Subcutaneous adipose tissue (tissue), 4 donors: ENCODE data around the gene WDR89. TPM values are rescaled to one million over a fixed set of nuclear protein-coding genes. Genes with fewer than 3 reads are reported as not detected.

ENCODE experiments used
- total RNA-seq, 4 donors: library from RNA; depleted of rRNA; stranded (reverse); fragments of >200 nt; gene quantifications; one replicate each; pipeline ENCODE4 v1.1.0, GENCODE V29; 2016
- TF ChIP-seq, protein P1 (sequence below): fragments of 450-650 bp; IDR thresholded peaks from one replicate; pipeline ENCODE4 v1.5.1; 2016; ENCODE audit warnings: low read depth, mild to moderate bottlenecking, control low read depth, antibody characterized with exemption, moderate library complexity

WDR89 gene
- total RNA-seq, 4 donors from 2014 or later, result 4.1 to 12.4 (median 5.8) TPM

DNA sequence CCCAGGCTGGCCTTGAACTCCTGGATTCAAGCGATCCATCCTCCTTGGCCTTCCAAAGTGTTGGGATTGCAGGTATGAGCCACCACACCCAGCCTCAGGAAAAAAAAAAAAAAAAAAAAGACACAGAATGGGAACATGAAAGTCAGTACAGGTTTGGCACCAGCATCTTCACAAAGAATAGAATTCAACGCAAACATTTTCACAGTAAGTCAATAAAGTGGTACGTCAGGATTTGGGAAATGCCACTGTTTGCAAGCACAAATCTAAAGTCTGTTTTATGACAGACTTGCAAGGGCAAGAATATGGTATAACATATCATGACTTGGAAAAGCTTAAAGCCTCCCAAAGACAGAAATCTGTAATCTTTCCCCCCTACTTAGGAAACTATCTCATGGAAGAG is 34.9 kb upstream of the WDR89 start:
- TF ChIP-seq, protein P1, sequence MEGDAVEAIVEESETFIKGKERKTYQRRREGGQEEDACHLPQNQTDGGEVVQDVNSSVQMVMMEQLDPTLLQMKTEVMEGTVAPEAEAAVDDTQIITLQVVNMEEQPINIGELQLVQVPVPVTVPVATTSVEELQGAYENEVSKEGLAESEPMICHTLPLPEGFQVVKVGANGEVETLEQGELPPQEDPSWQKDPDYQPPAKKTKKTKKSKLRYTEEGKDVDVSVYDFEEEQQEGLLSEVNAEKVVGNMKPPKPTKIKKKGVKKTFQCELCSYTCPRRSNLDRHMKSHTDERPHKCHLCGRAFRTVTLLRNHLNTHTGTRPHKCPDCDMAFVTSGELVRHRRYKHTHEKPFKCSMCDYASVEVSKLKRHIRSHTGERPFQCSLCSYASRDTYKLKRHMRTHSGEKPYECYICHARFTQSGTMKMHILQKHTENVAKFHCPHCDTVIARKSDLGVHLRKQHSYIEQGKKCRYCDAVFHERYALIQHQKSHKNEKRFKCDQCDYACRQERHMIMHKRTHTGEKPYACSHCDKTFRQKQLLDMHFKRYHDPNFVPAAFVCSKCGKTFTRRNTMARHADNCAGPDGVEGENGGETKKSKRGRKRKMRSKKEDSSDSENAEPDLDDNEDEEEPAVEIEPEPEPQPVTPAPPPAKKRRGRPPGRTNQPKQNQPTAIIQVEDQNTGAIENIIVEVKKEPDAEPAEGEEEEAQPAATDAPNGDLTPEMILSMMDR, result no peak

DNA sequence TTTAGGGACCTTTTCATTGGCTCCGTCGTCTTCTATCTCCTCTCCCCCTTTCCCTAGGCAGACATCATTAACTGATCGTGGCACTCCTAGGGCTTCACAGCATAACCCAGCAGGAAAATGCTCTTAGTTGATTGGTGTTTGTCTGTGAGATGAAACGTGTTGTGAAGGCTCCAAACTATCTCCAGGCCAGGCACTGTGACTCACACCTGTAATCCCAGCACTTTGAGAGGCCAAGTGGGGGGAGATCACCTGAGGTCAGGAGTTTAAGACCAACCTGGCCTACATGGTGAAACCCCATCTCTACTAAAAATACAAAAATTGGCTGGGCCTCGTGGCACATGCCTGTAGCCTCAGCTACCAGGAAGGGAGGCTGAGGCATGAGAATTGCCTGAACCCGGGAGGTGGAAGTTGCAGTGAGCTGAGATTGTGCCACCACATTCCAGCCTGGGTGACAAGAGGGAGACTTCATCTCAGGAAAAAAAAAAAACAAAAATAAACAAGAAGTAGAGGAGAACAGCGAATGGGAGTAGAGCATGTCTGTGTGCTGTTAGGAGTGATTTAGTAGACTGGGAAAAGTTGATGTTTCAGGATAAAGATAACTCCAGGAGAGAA is 32.3 kb upstream of the WDR89 start:
- TF ChIP-seq, protein P1, result no peak

DNA sequence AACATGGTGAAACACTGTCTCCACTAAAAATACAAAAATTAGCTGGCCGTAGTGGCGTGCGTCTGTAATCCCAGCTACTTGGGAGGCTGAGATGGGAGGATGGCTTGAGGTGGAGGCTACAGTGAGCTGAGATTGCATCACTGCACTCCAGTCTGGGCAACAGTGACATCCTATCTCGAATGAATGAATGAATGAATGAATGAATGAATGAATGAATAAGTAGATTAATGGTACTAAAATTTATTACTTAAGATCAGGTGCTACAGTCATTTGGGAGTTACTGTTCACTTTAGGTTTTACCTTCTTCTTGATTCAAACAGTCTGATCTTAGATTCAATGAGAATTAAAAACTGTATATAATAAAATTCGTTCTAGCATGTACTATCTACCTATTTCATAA is 31.6 kb upstream of the WDR89 start:
- TF ChIP-seq, protein P1, result no peak

DNA sequence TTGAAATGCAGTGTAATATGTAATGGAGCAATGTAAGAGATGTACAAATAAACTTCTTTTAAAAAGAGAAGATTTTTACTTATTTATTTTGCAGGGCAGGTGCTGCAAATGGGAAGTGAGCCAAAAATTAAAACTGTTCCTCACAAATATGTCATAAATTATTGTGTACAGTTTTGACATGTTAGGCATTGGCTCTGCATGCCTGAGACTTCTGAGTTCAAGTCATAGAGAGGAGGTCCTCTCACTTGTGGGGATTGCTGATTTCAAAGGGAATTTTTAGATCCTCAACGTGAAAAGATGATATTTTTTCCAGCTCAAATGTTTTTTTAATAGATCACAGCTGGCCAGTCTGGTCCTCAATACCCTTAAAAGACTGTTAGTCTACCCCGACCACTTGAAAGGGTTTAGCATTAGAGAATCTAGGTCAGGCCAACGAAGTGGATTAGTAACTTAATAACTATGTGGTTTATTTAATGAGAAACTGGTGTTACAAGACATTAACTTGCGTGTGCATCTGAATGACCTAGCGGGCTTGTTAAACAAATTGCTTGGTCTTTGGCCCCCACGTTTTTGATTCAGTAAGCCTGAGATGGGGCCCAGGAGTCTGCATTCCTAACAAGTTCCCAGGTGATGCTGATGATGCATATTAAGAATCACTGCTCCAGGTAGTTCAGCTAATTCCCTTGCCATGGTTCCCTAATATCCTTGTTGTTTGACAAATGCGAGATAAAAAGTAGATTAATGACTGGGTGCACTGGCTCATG is 30.9 kb upstream of the WDR89 start:
- TF ChIP-seq, protein P1, result no peak

DNA sequence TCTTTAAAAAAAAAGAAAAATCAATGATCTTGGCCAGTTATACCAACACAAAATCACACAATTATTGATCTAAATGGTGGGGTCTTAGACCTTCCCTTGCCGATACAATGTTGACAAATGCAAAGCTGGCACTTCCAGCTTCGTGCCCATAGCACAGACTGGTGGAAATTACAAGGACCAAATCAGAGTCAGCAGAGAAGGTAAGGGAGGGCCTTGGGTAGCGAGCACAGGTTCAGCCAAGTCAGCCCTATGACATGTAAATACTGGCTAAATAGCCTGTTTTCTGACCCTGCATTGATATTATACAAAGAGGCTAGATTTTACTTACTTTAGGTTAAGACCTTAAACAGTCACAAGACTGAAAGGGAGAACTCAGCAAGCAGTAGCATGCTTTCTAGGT is 30.3 kb upstream of the WDR89 start:
- TF ChIP-seq, protein P1, result no peak

DNA sequence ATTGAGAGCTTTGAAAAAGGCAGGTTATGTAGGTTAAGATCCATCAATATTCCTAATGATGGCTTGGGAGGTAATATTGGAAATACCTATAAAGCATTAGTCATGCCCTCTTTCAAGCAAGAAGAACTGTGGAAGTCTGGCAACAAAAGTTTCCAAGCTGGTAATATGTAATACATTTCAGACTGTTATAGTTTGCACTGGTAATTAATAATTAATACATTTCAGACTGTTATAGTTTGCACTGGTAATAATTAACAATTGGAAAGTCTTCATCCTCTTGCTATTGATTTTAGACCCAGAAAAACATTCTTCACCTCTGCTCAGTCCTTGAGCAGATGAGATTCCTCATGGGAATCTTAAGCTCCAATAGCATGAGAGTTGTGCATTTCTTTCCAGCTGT is 29.0 kb upstream of the WDR89 start:
- TF ChIP-seq, protein P1, result no peak

DNA sequence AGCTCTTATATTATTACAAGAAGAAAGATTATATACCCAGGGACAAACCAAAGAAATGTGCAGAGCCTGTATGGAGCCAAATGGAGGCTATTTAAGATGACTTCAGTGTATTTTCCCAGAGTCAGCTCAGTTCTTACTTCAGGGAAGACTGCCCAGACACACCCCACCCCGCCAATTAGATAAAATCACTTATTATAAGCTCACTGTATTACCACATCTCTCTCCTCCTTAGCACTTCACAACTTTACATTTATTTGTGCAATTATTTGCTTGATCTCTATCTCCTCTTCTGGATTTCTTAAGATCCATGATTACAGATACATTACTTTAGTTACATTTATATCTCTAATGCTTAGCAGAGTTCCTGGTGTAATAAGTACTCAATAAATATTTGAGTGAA is 24.7 kb upstream of the WDR89 start:
- TF ChIP-seq, protein P1, result no peak
